Ovary (tissue), 3 donors: ENCODE data around the gene CLSTN1.

Experiments
- CTCF ChIP-seq, 3 donors: fragments of 450-650 bp in 2 of 3; fragments of 200-600 bp in 1 of 3; IDR thresholded peaks; one replicate each; pipeline versions ENCODE4 v1.5.1 to v1.8.0; 2016 to 2022; ENCODE audit warnings: antibody characterized with exemption in 3 of 3, mild to moderate bottlenecking in 1 of 3
- EP300 ChIP-seq: sonication (generic); formaldehyde crosslinking; IDR thresholded peaks from one replicate; pipeline ENCODE4 v1.6.1; 2017; ENCODE audit warnings: antibody characterized with exemption
- POLR2A ChIP-seq: fragments of 450-650 bp; IDR thresholded peaks from one replicate; pipeline ENCODE4 v1.6.1; 2017; ENCODE audit warnings: antibody characterized with exemption, mild to moderate bottlenecking, moderate library complexity
- donor health status: DM: no; HTN: no; CAD: no.

GRCh38 chr1:9687874-9688582, 135.7 kb downstream of the CLSTN1 start:
- TF ChIP-seq CTCF (IDR thresholded peaks at IDR 0.05) (no peak), EP300 (no peak), POLR2A (no peak)
